ENCODE data around the gene DISC1. TPM values are rescaled to one million over a fixed set of nuclear protein-coding genes. Genes with fewer than 3 reads are reported as not detected.

The DISC1 gene
- total RNA-seq, 2 experiments from 2014 or later: 3.5 to 5.0 TPM

GRCh38 chr1:231753313-231753712, 126.7 kb downstream of the DISC1 start:
- ATAC-seq (no peak), DNase-seq (no peak)
- CTCF ChIA-PET: no interaction called here
- no peak overlapping the region for H3K27ac Mint-ChIP-seq
- intact Hi-C loops (cut with micrococcal nuclease): no loop called here
- H3K9me3 Mint-ChIP-seq: peaks cover 17% of the 10 kb centered on the region
- POLR2A ChIA-PET: no interaction called here
- peaks cover 42% of the 10 kb centered on the region for H3K36me3 Mint-ChIP-seq (ENCODE audit: low read depth)
- no peak for TF ChIP-seq CTCF (IDR thresholded peaks at IDR 0.05)
- H3K27me3 Mint-ChIP-seq: no peaks in the 10 kb centered on the region
- H3K4me1 Mint-ChIP-seq (ENCODE audit: low read depth): no peaks in the 10 kb centered on the region
- no peak overlapping the region for H3K4me3 Mint-ChIP-seq

DNA sequence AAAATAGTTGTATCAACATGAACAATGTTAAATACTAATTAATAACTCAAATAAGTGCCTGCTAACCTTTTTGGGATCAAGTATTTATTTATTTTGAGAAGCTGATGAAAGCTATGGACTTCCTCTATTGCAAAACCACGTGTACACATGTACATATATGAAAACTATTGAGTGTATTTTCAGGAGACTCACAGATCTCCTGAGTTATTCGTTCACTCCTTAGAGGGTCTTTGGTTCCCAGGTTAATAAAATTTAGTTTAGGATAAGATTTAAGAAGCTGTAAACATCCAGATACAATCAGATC, 130.5 kb downstream of the DISC1 start:
- intact Hi-C loops (cut with micrococcal nuclease): loop anchor here (5.0 kb wide), 1 partner anchor 50 kb away; no protein-coding TSS in a partner anchor
- no peaks in the 10 kb centered on the region for H3K4me1 Mint-ChIP-seq (ENCODE audit: low read depth)
- peak; percentile 24 for ATAC-seq
- CTCF ChIA-PET: interaction anchor here (0.8 to 3.3 kb wide), 37 partner anchors 9 to 412 kb away, joined by 3 to 38 read pairs (median 5); no protein-coding TSS in a partner anchor
- DNase-seq: no peak
- POLR2A ChIA-PET: no interaction called here
- H3K9me3 Mint-ChIP-seq: peaks cover 12% of the 10 kb centered on the region
- no peak overlapping the region for H3K4me3 Mint-ChIP-seq
- no peaks in the 10 kb centered on the region for H3K27me3 Mint-ChIP-seq
- peak; percentile 66 for TF ChIP-seq CTCF (IDR thresholded peaks at IDR 0.05)
- peaks cover 28% of the 10 kb centered on the region for H3K36me3 Mint-ChIP-seq (ENCODE audit: low read depth)
- no peak overlapping the region for H3K27ac Mint-ChIP-seq

DNA sequence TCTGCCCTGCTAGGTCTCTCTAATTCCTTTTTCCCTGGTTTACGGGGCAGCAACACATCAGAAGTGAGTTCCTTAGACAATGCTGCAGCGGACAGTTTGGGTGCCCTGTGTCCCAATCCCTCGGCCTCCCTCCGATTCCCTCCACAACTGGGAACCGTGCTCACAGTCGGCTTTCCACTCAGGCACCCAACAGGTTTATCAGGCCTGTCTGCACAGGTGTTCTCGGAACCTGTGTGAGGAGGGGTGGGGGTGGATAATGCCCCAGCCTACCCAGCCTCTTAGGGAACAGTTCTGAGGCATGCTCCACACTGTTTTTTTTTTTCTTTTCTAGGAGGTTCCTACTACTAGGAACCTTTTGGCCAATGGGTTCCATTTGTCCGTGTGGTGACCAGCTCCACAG, 131.2 kb downstream of the DISC1 start:
- H3K27me3 Mint-ChIP-seq: no peaks in the 10 kb centered on the region
- no peak overlapping the region for H3K4me3 Mint-ChIP-seq
- DNase-seq (no peak), ATAC-seq (no peak)
- no peaks in the 10 kb centered on the region for H3K4me1 Mint-ChIP-seq (ENCODE audit: low read depth)
- peaks cover 6% of the 10 kb centered on the region for H3K9me3 Mint-ChIP-seq
- POLR2A ChIA-PET: no interaction called here
- intact Hi-C loops (cut with micrococcal nuclease): loop anchor here (5.0 kb wide), 1 partner anchor 50 kb away; no protein-coding TSS in a partner anchor
- CTCF ChIA-PET: interaction anchor here (0.8 to 3.3 kb wide), 19 partner anchors 9 to 412 kb away, joined by 3 to 38 read pairs (median 7); no protein-coding TSS in a partner anchor
- no peak overlapping the region for H3K27ac Mint-ChIP-seq
- peaks cover 21% of the 10 kb centered on the region for H3K36me3 Mint-ChIP-seq (ENCODE audit: low read depth)
- no peak for TF ChIP-seq CTCF (IDR thresholded peaks at IDR 0.05)

GRCh38 chr1:231761252-231761651, 134.7 kb downstream of the DISC1 start:
- Mint-ChIP-seq H3K27me3 (no peaks in the 10 kb centered on the region), H3K36me3 (ENCODE audit: low read depth) (peaks cover 3% of the 10 kb centered on the region), H3K4me1 (ENCODE audit: low read depth) (no peaks in the 10 kb centered on the region), H3K4me3 (no peak overlapping the region), H3K9me3 (no peaks in the 10 kb centered on the region), H3K27ac (no peak overlapping the region)
- intact Hi-C loops (cut with micrococcal nuclease): no loop called here
- no peak for TF ChIP-seq CTCF (IDR thresholded peaks at IDR 0.05)
- CTCF ChIA-PET: no interaction called here
- POLR2A ChIA-PET: no interaction called here
- no peak for DNase-seq
- ATAC-seq: no peak

DNA sequence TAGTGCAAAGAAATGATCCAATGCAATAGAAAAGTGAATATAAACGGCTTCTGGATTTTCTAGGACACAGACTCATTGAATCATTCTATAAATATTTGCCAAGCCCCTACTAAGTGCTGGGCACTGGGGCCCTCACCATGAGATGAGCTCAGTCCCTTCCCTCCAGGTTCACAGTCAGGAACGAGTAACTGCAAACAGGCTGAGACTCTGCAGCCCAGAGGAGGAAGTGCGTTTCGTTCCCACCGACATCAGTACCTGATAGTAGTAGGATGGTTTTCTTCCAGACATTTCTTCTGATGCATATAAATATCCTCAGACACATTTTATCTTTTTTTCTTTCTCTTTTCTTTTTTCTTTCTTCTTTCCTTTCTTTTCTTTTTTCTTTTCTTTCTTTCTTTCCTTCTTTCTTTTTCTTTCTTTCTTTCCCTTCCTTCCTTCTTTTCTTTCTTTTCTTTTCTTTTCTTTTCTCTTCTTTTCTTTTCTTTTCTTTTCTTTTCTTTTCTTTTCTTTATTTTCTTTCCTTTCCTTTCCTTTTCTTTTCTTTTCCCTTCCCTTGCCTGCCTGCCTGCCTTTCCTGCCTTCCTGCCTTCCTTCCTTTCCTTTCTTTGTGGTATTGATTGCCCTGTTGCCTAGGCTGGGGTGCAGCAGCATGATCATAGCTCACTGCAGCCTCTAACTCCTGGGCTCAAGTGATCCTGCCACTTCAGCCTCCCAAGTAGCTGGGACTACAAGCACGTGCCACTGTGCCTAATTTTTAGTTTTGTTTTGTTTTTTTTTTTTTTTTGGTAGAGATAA, 135.4 kb downstream of the DISC1 start:
- Mint-ChIP-seq H3K4me3 (no peak overlapping the region), H3K4me1 (ENCODE audit: low read depth) (no peaks in the 10 kb centered on the region), H3K27me3 (no peaks in the 10 kb centered on the region), H3K9me3 (no peaks in the 10 kb centered on the region), H3K36me3 (ENCODE audit: low read depth) (peaks cover 3% of the 10 kb centered on the region), H3K27ac (no peak overlapping the region)
- intact Hi-C loops (cut with micrococcal nuclease): no loop called here
- ATAC-seq (no peak), DNase-seq (no peak)
- TF ChIP-seq CTCF (IDR thresholded peaks at IDR 0.05): no peak
- ChIA-PET CTCF (no interaction called here), POLR2A (interaction anchor here (0.6 kb wide), 1 partner anchor 194 kb away, joined by 4 read pairs; no protein-coding TSS in a partner anchor)

Measured in activated CD8-positive, alpha-beta T cell treated with anti-CD3 and anti-CD28 coated beads for 36 hours (primary cell).